Endodermal cell (in vitro differentiated cells): ENCODE measurements around the gene OR10G8. TPM values are rescaled to one million over a fixed set of nuclear protein-coding genes. Genes with fewer than 3 reads are reported as not detected.

Experiments used
- DNase-seq: peaks from one replicate; pipeline ENCODE4 v3.0.0-alpha.2; 2017
- H3K27ac ChIP-seq: 2 replicates; pipeline ENCODE4 v1.5.1; 2013; ENCODE audit warnings: mild to moderate bottlenecking, low read depth, low read length, moderate library complexity
- H3K27me3 ChIP-seq: 2 replicates; pipeline ENCODE4 v1.6.1; 2013; ENCODE audit warnings: mild to moderate bottlenecking, low read length, moderate library complexity; ENCODE audit not compliant: insufficient read depth, control insufficient read depth, poor library complexity, severe bottlenecking
- H3K36me3 ChIP-seq: 2 replicates; pipeline ENCODE4 v1.7.0; 2013; ENCODE audit warnings: mild to moderate bottlenecking, low read length, moderate library complexity; ENCODE audit not compliant: control insufficient read depth, insufficient read depth
- H3K4me1 ChIP-seq: one replicate; pipeline ENCODE4 v1.7.0; 2013; ENCODE audit warnings: low read length; ENCODE audit not compliant: control insufficient read depth, insufficient read depth
- H3K4me3 ChIP-seq: 2 replicates; pipeline ENCODE4 v1.5.1; 2013; ENCODE audit warnings: mild to moderate bottlenecking, low read length, moderate library complexity
- H3K9ac ChIP-seq: 2 replicates; pipeline ENCODE4 v1.6.1; 2013; ENCODE audit warnings: mild to moderate bottlenecking, low read length, moderate library complexity; ENCODE audit not compliant: poor library complexity, severe bottlenecking; ENCODE audit errors: extremely low read depth
- H3K9me3 ChIP-seq: 2 replicates; pipeline ENCODE4 v1.6.1; 2013; ENCODE audit warnings: mild to moderate bottlenecking, low read length, moderate library complexity; ENCODE audit not compliant: control insufficient read depth
- H3K27ac Mint-ChIP-seq: 2 replicates; pipeline ENCODE4 v1.8.0; 2020; ENCODE audit warnings: mixed read lengths
- H3K27me3 Mint-ChIP-seq: 2 replicates; pipeline ENCODE4 v1.8.0; 2021; ENCODE audit warnings: mild to moderate bottlenecking, mixed read lengths; ENCODE audit not compliant: insufficient read depth
- H3K36me3 Mint-ChIP-seq: 2 replicates; pipeline ENCODE4 v1.8.0; 2020; ENCODE audit warnings: low read depth, mixed read lengths
- H3K4me1 Mint-ChIP-seq: 2 replicates; pipeline ENCODE4 v1.8.0; 2020; ENCODE audit warnings: mixed read lengths
- H3K4me3 Mint-ChIP-seq: 2 replicates; pipeline ENCODE4 v1.8.0; 2020; ENCODE audit warnings: mild to moderate bottlenecking, moderate library complexity, mixed read lengths
- H3K9me3 Mint-ChIP-seq: 2 replicates; pipeline ENCODE4 v1.8.0; 2020; ENCODE audit warnings: mild to moderate bottlenecking, mixed read lengths
- CTCF ChIP-seq: fragments of 200-600 bp; sonication (generic); conservative IDR thresholded peaks from 2 replicates; pipeline ENCODE4 v1.5.0; 2021; ENCODE audit warnings: antibody characterized with exemption, mild to moderate bottlenecking
- WGBS, 2 experiments: methylation state at CpG; one replicate each; pipeline versions ENCODE4 v1.1.5 to v1.1.7; 2013; ENCODE audit warnings: missing lambda C conversion rate in 2 of 2, mixed read lengths in 1 of 2; ENCODE audit not compliant: insufficient coverage in 1 of 2, insufficient read length in 1 of 2; 5-methylcytosine and 5-hydroxymethylcytosine counted together
- total RNA-seq, 2 donors: library from RNA; stranded (reverse); fragmentation: NEBNext Ultra II Directional in 1 of 2; extraction: Animal tissue kit (Norgen Biotek cat#: 25700) in 1 of 2; gene quantifications; 2 replicates in 1 of 2; 3 replicates in 1 of 2; pipeline ENCODE4 v1.2.1, GENCODE V29; 2021

OR10G8 gene
- total RNA-seq, 2 donors from 2014 or later, result not detected

- Histone ChIP-seq H3K27me3 (no peaks in the 10 kb centered on the region), H3K4me3 (no peak overlapping the region), H3K4me1 (no peaks in the 10 kb centered on the region), H3K27ac (no peak overlapping the region), H3K9ac (no peak overlapping the region), H3K36me3 (no peaks in the 10 kb centered on the region), H3K9me3 (no peaks in the 10 kb centered on the region)
- H3K27ac Mint-ChIP-seq, result peak overlapping the region; percentile 77
- no peak for TF ChIP-seq CTCF
- no peaks in the 10 kb centered on the region for H3K9me3 Mint-ChIP-seq
- peak overlapping the region; percentile 69 for H3K4me3 Mint-ChIP-seq
- DNase-seq, result peak; percentile 49
- 94 to 95% methylated on average over 12 to 36 of the region's 36 CpGs for WGBS, 2 experiments
- no peaks in the 10 kb centered on the region for H3K36me3 Mint-ChIP-seq
- H3K4me1 Mint-ChIP-seq, result peaks cover 24% of the 10 kb centered on the region
- peaks cover 2% of the 10 kb centered on the region for H3K27me3 Mint-ChIP-seq
These were observed 49.4 kb downstream of the OR10G8 start for GRCh38 chr11:124075841-124076651.

- no peak overlapping the region for H3K9ac ChIP-seq
- H3K36me3 ChIP-seq, result no peaks in the 10 kb centered on the region
- no peak overlapping the region for H3K27ac ChIP-seq
- H3K4me1 ChIP-seq, result no peaks in the 10 kb centered on the region
- 100% methylated on average over 1 of the region's 1 CpG for WGBS, 2 experiments
- Mint-ChIP-seq H3K4me1 (peaks cover 17% of the 10 kb centered on the region), H3K27me3 (peaks cover 2% of the 10 kb centered on the region), H3K9me3 (no peaks in the 10 kb centered on the region), H3K36me3 (no peaks in the 10 kb centered on the region), H3K27ac (no peak overlapping the region), H3K4me3 (peak overlapping the region; percentile 14)
- TF ChIP-seq CTCF, result no peak
- DNase-seq, result no peak
- H3K9me3 ChIP-seq, result no peaks in the 10 kb centered on the region
- no peak overlapping the region for H3K4me3 ChIP-seq
- H3K27me3 ChIP-seq, result no peaks in the 10 kb centered on the region
These were observed 50.7 kb downstream of the OR10G8 start for GRCh38 chr11:124077266-124077665.

GRCh38 chr11:124078591-124078990 is 52.0 kb downstream of the OR10G8 start:
- no peaks in the 10 kb centered on the region for H3K27me3 ChIP-seq
- no peak for TF ChIP-seq CTCF
- Mint-ChIP-seq H3K27me3 (peaks cover 2% of the 10 kb centered on the region), H3K4me3 (no peak overlapping the region), H3K9me3 (no peaks in the 10 kb centered on the region), H3K36me3 (no peaks in the 10 kb centered on the region), H3K4me1 (peaks cover 20% of the 10 kb centered on the region), H3K27ac (no peak overlapping the region)
- H3K27ac ChIP-seq, result no peak overlapping the region
- no peaks in the 10 kb centered on the region for H3K36me3 ChIP-seq
- H3K9ac ChIP-seq, result no peak overlapping the region
- 98 to 100% methylated on average over 1 to 2 of the region's 2 CpGs for WGBS, 2 experiments
- H3K9me3 ChIP-seq, result no peaks in the 10 kb centered on the region
- no peak overlapping the region for H3K4me3 ChIP-seq
- no peak for DNase-seq
- H3K4me1 ChIP-seq, result no peaks in the 10 kb centered on the region
